BLaER1 treated with 17β-estradiol and CSF1 and Interleukin-3, amounts not matched to agents 10 nM and 100 nM (cell line): ENCODE results near the gene DPP10.

Source experiments
- H3K27ac ChIP-seq, 11 experiments: shearing (Covaris generic); formaldehyde crosslinking; 2 replicates each; pipeline ENCODE4 v1.8.1; 2022
- H3K27me3 ChIP-seq, 11 experiments: shearing (Covaris generic); formaldehyde crosslinking; 2 replicates each; pipeline ENCODE4 v1.8.1; 2022
- H3K36me3 ChIP-seq, 11 experiments: shearing (Covaris generic); formaldehyde crosslinking; 2 replicates each; pipeline ENCODE4 v1.8.1; 2022
- H3K4me1 ChIP-seq, 10 experiments: shearing (Covaris generic); formaldehyde crosslinking; 2 replicates each; pipeline ENCODE4 v1.8.1; 2022
- H3K4me2 ChIP-seq, 11 experiments: shearing (Covaris generic); formaldehyde crosslinking; 2 replicates each; pipeline ENCODE4 v1.8.1; 2022
- H3K4me3 ChIP-seq, 10 experiments: shearing (Covaris generic); formaldehyde crosslinking; 2 replicates each; pipeline ENCODE4 v1.8.1; 2022
- H3K9ac ChIP-seq, 11 experiments: shearing (Covaris generic); formaldehyde crosslinking; 2 replicates each; pipeline ENCODE4 v1.8.1; 2022
- H3K9me3 ChIP-seq, 11 experiments: shearing (Covaris generic); formaldehyde crosslinking; replicated peaks in 1 of 11; 2 replicates each; pipeline ENCODE4 v1.8.1; 2022
- H4K20me1 ChIP-seq, 11 experiments: shearing (Covaris generic); formaldehyde crosslinking; 2 replicates each; pipeline ENCODE4 v1.8.1; 2022
- Cebpa-rat ChIP-seq, 11 experiments: shearing (Covaris generic); IDR thresholded peaks; 2 replicates each; pipeline ENCODE4 v1.8.1; 2022

DPP10 gene

GRCh38 chr2:115524452-115524851, 1082.0 kb downstream of the DPP10 start:
- H3K4me3 ChIP-seq = no peak overlapping the region

GRCh38 chr2:115529627-115530026, 1087.2 kb downstream of the DPP10 start:
- TF ChIP-seq Cebpa-rat (IDR thresholded peaks at IDR 0.05) = no peak
- no peaks in the 10 kb centered on the region for H3K27me3 ChIP-seq
- no peaks in the 10 kb centered on the region for H3K9me3 ChIP-seq
- H3K4me2 ChIP-seq = no peak overlapping the region
- H3K4me1 ChIP-seq = no peaks in the 10 kb centered on the region
- H3K9ac ChIP-seq = no peak overlapping the region
- H4K20me1 ChIP-seq = no peaks in the 10 kb centered on the region
- no peak overlapping the region for H3K27ac ChIP-seq
- H3K4me3 ChIP-seq = no peak overlapping the region
- H3K36me3 ChIP-seq = no peaks in the 10 kb centered on the region

More at GRCh38 chr2:115524452-115524851, 1082.0 kb downstream of the DPP10 start:
- no peaks in the 10 kb centered on the region for H3K27me3 ChIP-seq
- H3K4me2 ChIP-seq = no peak overlapping the region
- H3K9me3 ChIP-seq = no peaks in the 10 kb centered on the region
- H3K4me1 ChIP-seq = no peaks in the 10 kb centered on the region
- no peaks in the 10 kb centered on the region for H3K36me3 ChIP-seq
- no peak for TF ChIP-seq Cebpa-rat (IDR thresholded peaks at IDR 0.05)
- no peaks in the 10 kb centered on the region for H4K20me1 ChIP-seq
- H3K9ac ChIP-seq = no peak overlapping the region
- no peak overlapping the region for H3K27ac ChIP-seq

- no peak overlapping the region for H3K27ac ChIP-seq
- no peaks in the 10 kb centered on the region for H3K27me3 ChIP-seq
- no peak overlapping the region for H3K4me3 ChIP-seq
- no peaks in the 10 kb centered on the region for H4K20me1 ChIP-seq
- no peaks in the 10 kb centered on the region for H3K36me3 ChIP-seq
- H3K4me2 ChIP-seq = no peak overlapping the region
- no peaks in the 10 kb centered on the region for H3K9me3 ChIP-seq
- TF ChIP-seq Cebpa-rat (IDR thresholded peaks at IDR 0.05) = no peak
- no peaks in the 10 kb centered on the region for H3K4me1 ChIP-seq
- no peak overlapping the region for H3K9ac ChIP-seq
These were observed 1090.6 kb downstream of the DPP10 start for GRCh38 chr2:115533081-115533480.

DNA sequence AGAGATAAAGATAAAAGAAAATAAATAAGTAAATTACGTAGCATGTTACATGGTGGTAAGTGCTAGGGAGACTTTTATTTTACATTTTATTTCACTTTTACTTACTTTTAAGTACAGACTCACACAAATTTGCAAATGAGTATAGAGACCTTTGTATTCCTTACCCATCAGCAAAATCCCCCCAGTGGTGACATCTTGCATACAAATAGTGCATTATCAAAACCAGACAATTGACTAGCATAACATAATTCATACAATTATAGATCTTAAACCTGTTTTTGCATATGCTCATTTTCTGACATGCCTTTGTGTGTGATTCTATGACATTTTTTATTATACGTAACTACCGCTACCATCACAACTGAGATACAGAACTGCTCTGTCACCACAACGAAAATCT, 1099.4 kb downstream of the DPP10 start:
- Histone ChIP-seq H3K4me3 (no peak overlapping the region), H3K36me3 (no peaks in the 10 kb centered on the region), H3K27me3 (no peaks in the 10 kb centered on the region), H3K4me1 (no peaks in the 10 kb centered on the region), H3K27ac (no peak overlapping the region), H3K9me3 (no peaks in the 10 kb centered on the region), H3K4me2 (no peak overlapping the region), H3K9ac (no peak overlapping the region), H4K20me1 (no peaks in the 10 kb centered on the region)
- no peak for TF ChIP-seq Cebpa-rat (IDR thresholded peaks at IDR 0.05)

DNA sequence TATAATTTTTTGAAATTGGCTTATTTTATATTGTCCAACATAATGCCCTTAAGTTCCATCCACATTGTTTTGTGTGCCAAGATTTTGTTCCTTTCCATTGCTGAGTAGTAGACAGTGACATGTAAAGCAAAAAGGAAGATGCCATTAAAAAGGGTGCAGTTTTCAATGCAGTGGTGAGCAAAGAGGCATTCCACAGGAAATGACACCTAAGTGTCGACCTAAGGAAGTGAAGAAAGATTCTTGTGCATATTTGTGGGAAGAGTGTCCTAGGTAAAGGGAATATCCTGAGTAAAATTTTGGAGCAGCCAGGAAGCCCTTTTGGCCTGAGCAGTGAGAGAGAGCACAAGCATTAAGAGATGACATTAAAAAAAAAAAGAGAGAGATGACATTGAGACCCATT, 1099.9 kb downstream of the DPP10 start:
- TF ChIP-seq Cebpa-rat (IDR thresholded peaks at IDR 0.05) = no peak
- no peak overlapping the region for H3K4me3 ChIP-seq
- no peaks in the 10 kb centered on the region for H3K9me3 ChIP-seq
- no peak overlapping the region for H3K9ac ChIP-seq
- H3K36me3 ChIP-seq = no peaks in the 10 kb centered on the region
- H3K27me3 ChIP-seq = no peaks in the 10 kb centered on the region
- no peak overlapping the region for H3K27ac ChIP-seq
- no peaks in the 10 kb centered on the region for H3K4me1 ChIP-seq
- H4K20me1 ChIP-seq = no peaks in the 10 kb centered on the region
- H3K4me2 ChIP-seq = no peak overlapping the region

GRCh38 chr2:115543024-115543423, 1100.6 kb downstream of the DPP10 start:
- no peak overlapping the region for H3K4me3 ChIP-seq
- H4K20me1 ChIP-seq = no peaks in the 10 kb centered on the region
- H3K4me2 ChIP-seq = no peak overlapping the region
- no peaks in the 10 kb centered on the region for H3K27me3 ChIP-seq
- H3K27ac ChIP-seq = no peak overlapping the region
- no peaks in the 10 kb centered on the region for H3K9me3 ChIP-seq
- no peak overlapping the region for H3K9ac ChIP-seq
- no peaks in the 10 kb centered on the region for H3K4me1 ChIP-seq
- no peak for TF ChIP-seq Cebpa-rat (IDR thresholded peaks at IDR 0.05)
- no peaks in the 10 kb centered on the region for H3K36me3 ChIP-seq

GRCh38 chr2:115543461-115543860, 1101.0 kb downstream of the DPP10 start:
- Histone ChIP-seq H3K9me3 (no peaks in the 10 kb centered on the region), H4K20me1 (no peaks in the 10 kb centered on the region), H3K4me1 (no peaks in the 10 kb centered on the region), H3K4me2 (no peak overlapping the region), H3K27me3 (no peaks in the 10 kb centered on the region), H3K27ac (no peak overlapping the region), H3K36me3 (no peaks in the 10 kb centered on the region), H3K4me3 (no peak overlapping the region), H3K9ac (no peak overlapping the region)
- no peak for TF ChIP-seq Cebpa-rat (IDR thresholded peaks at IDR 0.05)

- Histone ChIP-seq H3K9ac (no peak overlapping the region), H3K9me3 (no peaks in the 10 kb centered on the region), H4K20me1 (no peaks in the 10 kb centered on the region), H3K27me3 (no peaks in the 10 kb centered on the region), H3K4me3 (no peak overlapping the region), H3K4me2 (no peak overlapping the region), H3K36me3 (no peaks in the 10 kb centered on the region), H3K27ac (no peak overlapping the region), H3K4me1 (no peaks in the 10 kb centered on the region)
- no peak for TF ChIP-seq Cebpa-rat (IDR thresholded peaks at IDR 0.05)
These were observed 1107.2 kb downstream of the DPP10 start for GRCh38 chr2:115549611-115550130.

GRCh38 chr2:115552726-115553125, 1110.3 kb downstream of the DPP10 start:
- no peak overlapping the region for H3K4me3 ChIP-seq
- H3K27ac ChIP-seq = no peak overlapping the region
- no peak overlapping the region for H3K4me2 ChIP-seq
- H3K9me3 ChIP-seq = no peaks in the 10 kb centered on the region
- TF ChIP-seq Cebpa-rat (IDR thresholded peaks at IDR 0.05) = no peak
- no peaks in the 10 kb centered on the region for H4K20me1 ChIP-seq
- no peaks in the 10 kb centered on the region for H3K36me3 ChIP-seq
- no peaks in the 10 kb centered on the region for H3K4me1 ChIP-seq
- no peak overlapping the region for H3K9ac ChIP-seq
- no peaks in the 10 kb centered on the region for H3K27me3 ChIP-seq

DNA sequence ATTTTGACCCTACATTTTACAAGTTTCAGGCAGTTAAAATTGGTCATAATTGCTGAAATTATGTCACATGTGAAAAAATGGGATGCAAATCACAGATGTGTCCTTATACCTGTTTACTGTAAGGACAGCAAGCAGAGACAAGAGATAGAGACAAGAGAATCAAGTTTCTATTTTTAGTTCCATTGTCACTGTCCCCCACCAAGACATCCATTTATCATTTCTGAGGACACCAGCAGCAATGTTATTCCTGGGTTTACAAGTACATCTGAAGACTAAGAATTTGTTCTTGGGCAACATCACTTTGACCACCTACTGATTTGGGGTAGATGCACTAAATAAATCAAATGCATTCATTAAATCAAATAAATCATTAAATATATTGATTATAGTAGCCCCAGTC, 1111.7 kb downstream of the DPP10 start:
- H3K9me3 ChIP-seq = no peaks in the 10 kb centered on the region
- H3K27ac ChIP-seq = no peak overlapping the region
- no peak overlapping the region for H3K4me3 ChIP-seq
- no peak for TF ChIP-seq Cebpa-rat (IDR thresholded peaks at IDR 0.05)
- no peak overlapping the region for H3K4me2 ChIP-seq
- no peaks in the 10 kb centered on the region for H3K36me3 ChIP-seq
- no peak overlapping the region for H3K9ac ChIP-seq
- no peaks in the 10 kb centered on the region for H3K27me3 ChIP-seq
- H4K20me1 ChIP-seq = no peaks in the 10 kb centered on the region
- H3K4me1 ChIP-seq = no peaks in the 10 kb centered on the region
